Sigmoid colon (tissue), 7 donors: ENCODE data around the gene NLRX1. TPM values are rescaled to one million over a fixed set of nuclear protein-coding genes. Genes with fewer than 3 reads are reported as not detected.
"Not testable (repeated sequence)": the region's sequence is repeated elsewhere in the genome, so short reads cannot be mapped to it uniquely, and the experiment has no call there.

ENCODE experiments used
- DNase-seq: peaks from one replicate; pipeline ENCODE4 v3.0.0-alpha.2; 2019
- H3K27ac ChIP-seq, 4 donors: fragments of 200-600 bp; sonication (generic); one replicate each; pipeline ENCODE4 v1.5.1; 2016 to 2019; ENCODE audit warnings: mild to moderate bottlenecking in 1 of 4
- H3K27me3 ChIP-seq, 3 donors: fragments of 200-600 bp; sonication (generic); one replicate each; pipeline ENCODE4 v1.5.1; 2019; ENCODE audit warnings: mild to moderate bottlenecking in 1 of 3
- H3K36me3 ChIP-seq, 4 donors: fragments of 200-600 bp; sonication (generic); one replicate each; pipeline ENCODE4 v1.5.1; 2016 to 2019
- H3K4me1 ChIP-seq, 4 donors: fragments of 200-600 bp; sonication (generic); one replicate each; pipeline ENCODE4 v1.5.1; 2017 to 2019
- H3K4me3 ChIP-seq, 4 donors: fragments of 200-600 bp; sonication (generic); one replicate each; pipeline ENCODE4 v1.5.1; 2017 to 2019; ENCODE audit warnings: mild to moderate bottlenecking in 2 of 4, moderate library complexity in 1 of 4
- H3K9me3 ChIP-seq, 4 donors: fragments of 200-600 bp in 3 of 4; sonication (generic) in 3 of 4; one replicate each; pipeline versions ENCODE4 v1.5.1 to v1.6.1; 2013 to 2019
- EP300 ChIP-seq, 4 donors: sonication (generic); formaldehyde crosslinking; IDR thresholded peaks; one replicate each; pipeline ENCODE4 v1.6.1; 2017; ENCODE audit warnings: antibody characterized with exemption in 4 of 4
- POLR2A ChIP-seq, 2 donors: fragments of 450-650 bp; IDR thresholded peaks; one replicate each; pipeline ENCODE4 v1.6.1; 2016; ENCODE audit warnings: antibody characterized with exemption in 2 of 2, mild to moderate bottlenecking in 2 of 2, moderate library complexity in 2 of 2
- POLR2AphosphoS5 ChIP-seq, 4 donors: sonication (generic); formaldehyde crosslinking; IDR thresholded peaks; one replicate each; pipeline ENCODE4 v1.6.1; 2017; ENCODE audit warnings: antibody characterized with exemption in 4 of 4
- WGBS, 2 donors: extraction: QIAGEN DNeasy Blood & Tissue Kit; methylation state at CpG; one replicate each; pipeline ENCODE4 v1.1.7; 2013; 5-methylcytosine and 5-hydroxymethylcytosine counted together
- intact Hi-C: fragments of 100-400 bp; cut with DNase I; formaldehyde crosslinking; loops from one replicate; pipeline ENCODE4 v1.15.1; 2023
- polyA plus RNA-seq, 3 donors: library from polyadenylated mRNA; stranded (reverse); fragments of 200-250 nt; gene quantifications; one replicate each; pipeline ENCODE4 v1.2.3, GENCODE V29; 2013
- total RNA-seq, 4 donors: library from RNA; depleted of rRNA; stranded (reverse); fragments of >200 nt; gene quantifications; one replicate each; pipeline ENCODE4 v1.1.0, GENCODE V29; 2016
- TF ChIP-seq, protein P1 (sequence below), 4 experiments: fragments of 450-650 bp in 3 of 4; fragments of 200-600 bp in 1 of 4; IDR thresholded peaks; one replicate each; pipeline ENCODE4 v1.5.1; 2016 to 2019; ENCODE audit warnings: antibody characterized with exemption in 4 of 4, mild to moderate bottlenecking in 3 of 4, moderate library complexity in 2 of 4
- donor health status: healthy with polysubstance abuse.
- donor health status: Bipolar disorder and iron deficiency.
- donor health status: healthy.

Gene NLRX1
- total and polyA plus RNA-seq, 7 donors: 3.9 to 21.9 (median 10.7) TPM

DNA sequence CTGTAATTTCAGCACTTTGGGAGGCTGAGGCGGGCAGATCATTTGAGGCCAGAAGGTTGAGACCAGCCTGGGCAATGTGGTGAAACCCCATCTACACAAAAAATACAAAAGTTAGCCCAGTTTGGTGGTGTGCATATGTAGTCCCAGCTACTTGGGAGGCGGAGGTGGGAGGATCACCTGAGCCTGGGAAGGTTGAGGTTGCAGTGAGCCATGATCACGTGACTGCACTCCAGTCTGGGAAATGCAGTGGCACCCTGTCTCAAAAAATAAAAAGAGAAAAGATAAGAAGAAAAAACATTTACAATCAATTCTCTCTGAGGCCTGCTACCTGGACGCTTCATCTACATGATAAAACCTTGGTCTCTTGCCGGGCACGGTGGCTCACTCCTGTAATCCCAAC lies 30.4 kb downstream of the NLRX1 start:
- no peaks in the 10 kb centered on the region for H3K36me3 ChIP-seq
- no peaks in the 10 kb centered on the region for H3K4me1 ChIP-seq
- intact Hi-C loops: no loop called here
- TF ChIP-seq POLR2AphosphoS5 (IDR thresholded peaks at IDR 0.05) (no peak), EP300 (IDR thresholded peaks at IDR 0.05) (no peak), POLR2A (IDR thresholded peaks at IDR 0.05) (no peak)
- TF ChIP-seq, protein P1, sequence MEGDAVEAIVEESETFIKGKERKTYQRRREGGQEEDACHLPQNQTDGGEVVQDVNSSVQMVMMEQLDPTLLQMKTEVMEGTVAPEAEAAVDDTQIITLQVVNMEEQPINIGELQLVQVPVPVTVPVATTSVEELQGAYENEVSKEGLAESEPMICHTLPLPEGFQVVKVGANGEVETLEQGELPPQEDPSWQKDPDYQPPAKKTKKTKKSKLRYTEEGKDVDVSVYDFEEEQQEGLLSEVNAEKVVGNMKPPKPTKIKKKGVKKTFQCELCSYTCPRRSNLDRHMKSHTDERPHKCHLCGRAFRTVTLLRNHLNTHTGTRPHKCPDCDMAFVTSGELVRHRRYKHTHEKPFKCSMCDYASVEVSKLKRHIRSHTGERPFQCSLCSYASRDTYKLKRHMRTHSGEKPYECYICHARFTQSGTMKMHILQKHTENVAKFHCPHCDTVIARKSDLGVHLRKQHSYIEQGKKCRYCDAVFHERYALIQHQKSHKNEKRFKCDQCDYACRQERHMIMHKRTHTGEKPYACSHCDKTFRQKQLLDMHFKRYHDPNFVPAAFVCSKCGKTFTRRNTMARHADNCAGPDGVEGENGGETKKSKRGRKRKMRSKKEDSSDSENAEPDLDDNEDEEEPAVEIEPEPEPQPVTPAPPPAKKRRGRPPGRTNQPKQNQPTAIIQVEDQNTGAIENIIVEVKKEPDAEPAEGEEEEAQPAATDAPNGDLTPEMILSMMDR (IDR thresholded peaks at IDR 0.05): no peak
- peak; percentile 41 for DNase-seq
- H3K4me3 ChIP-seq: no peak overlapping the region
- H3K9me3 ChIP-seq: no peaks in the 10 kb centered on the region
- 85 to 91% methylated on average over 6 of the region's 6 CpGs for WGBS, 2 donors
- no peaks in the 10 kb centered on the region for H3K27me3 ChIP-seq
- no peak overlapping the region for H3K27ac ChIP-seq

DNA sequence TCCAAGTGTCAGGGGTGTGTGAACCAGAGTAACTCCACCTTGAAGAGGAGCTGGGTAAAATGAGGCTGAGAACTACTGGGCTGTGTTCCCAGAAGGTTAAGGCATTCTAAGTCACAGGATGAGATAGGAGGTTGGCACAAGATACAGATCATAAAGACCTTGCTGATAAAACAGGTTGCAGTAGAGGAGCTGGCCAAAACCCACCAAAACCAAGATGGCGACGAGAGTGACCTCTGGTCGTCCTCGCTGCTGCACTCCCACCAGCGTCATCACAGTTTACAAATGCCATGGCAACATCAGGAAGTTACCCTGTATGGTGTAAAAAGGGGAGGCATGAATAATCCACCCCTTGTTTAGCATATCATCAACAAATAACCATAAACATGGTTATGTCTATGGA lies 32.7 kb downstream of the NLRX1 start:
- H3K9me3 ChIP-seq, H3K4me1 ChIP-seq, H3K4me3 ChIP-seq, H3K27ac ChIP-seq, H3K36me3 ChIP-seq, DNase-seq, intact Hi-C loops, H3K27me3 ChIP-seq: not testable (repeated sequence)
- 92 to 93% methylated on average over 5 of the region's 5 CpGs for WGBS, 2 donors

DNA sequence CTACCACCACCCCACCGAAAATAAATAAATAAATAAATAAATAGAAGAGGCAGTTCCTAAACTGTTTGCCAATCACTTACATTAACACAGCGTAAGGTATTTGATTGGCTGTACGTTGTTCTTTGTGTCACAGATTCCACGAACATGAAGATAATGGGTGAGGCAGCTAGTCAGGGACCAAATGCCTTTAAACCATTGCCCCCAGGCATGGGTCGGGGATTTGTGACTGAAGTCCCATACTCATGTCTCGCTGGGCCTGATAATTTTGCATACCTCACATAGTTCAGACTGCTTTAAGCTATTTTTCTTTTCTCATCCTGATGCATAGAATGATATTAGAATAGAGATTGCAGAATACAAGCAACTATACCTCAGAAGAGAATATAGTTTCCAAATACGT lies 34.0 kb downstream of the NLRX1 start:
- no peaks in the 10 kb centered on the region for H3K27me3 ChIP-seq
- H3K27ac ChIP-seq: no peak overlapping the region
- no peaks in the 10 kb centered on the region for H3K36me3 ChIP-seq
- no peak overlapping the region for H3K4me3 ChIP-seq
- H3K4me1 ChIP-seq: peaks cover 0 to 12% (median 8%) of the 10 kb centered on the region in 4 donors
- TF ChIP-seq, protein P1 (IDR thresholded peaks at IDR 0.05): no peak
- TF ChIP-seq POLR2A (IDR thresholded peaks at IDR 0.05) (no peak), POLR2AphosphoS5 (IDR thresholded peaks at IDR 0.05) (no peak), EP300 (IDR thresholded peaks at IDR 0.05) (no peak)
- DNase-seq: no peak
- no peaks in the 10 kb centered on the region for H3K9me3 ChIP-seq
- intact Hi-C loops: no loop called here
- 92 to 96% methylated on average over 7 of the region's 7 CpGs for WGBS, 2 donors

DNA sequence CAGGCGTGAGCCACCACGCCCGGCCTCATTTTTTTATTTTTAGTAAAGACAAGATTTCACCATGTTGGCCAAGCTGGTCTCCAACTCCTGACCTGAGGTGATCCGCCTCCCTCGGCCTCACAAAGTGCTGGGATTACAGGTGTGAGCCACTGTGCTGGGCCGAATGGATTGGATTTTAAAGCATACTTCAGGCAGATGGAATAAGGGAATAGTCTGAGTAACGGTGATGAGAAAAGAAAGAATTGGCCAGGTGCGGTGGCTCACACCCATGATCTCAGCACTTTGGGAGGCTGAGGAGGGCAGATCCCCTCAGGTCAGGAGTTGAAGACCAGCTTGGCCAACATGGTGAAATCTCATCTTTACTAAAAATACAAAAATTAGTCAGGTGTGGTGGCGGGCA lies 35.5 kb downstream of the NLRX1 start:
- 94 to 95% methylated on average over 9 of the region's 9 CpGs for WGBS, 2 donors
- no peaks in the 10 kb centered on the region for H3K9me3 ChIP-seq
- no peak for DNase-seq
- intact Hi-C loops: no loop called here
- TF ChIP-seq, protein P1 (IDR thresholded peaks at IDR 0.05): no peak
- no peak for TF ChIP-seq POLR2AphosphoS5 (IDR thresholded peaks at IDR 0.05)
- TF ChIP-seq EP300 (IDR thresholded peaks at IDR 0.05): no peak
- no peak for TF ChIP-seq POLR2A (IDR thresholded peaks at IDR 0.05)
- H3K27ac ChIP-seq: no peak overlapping the region
- H3K4me3 ChIP-seq: no peak overlapping the region
- H3K4me1 ChIP-seq: peaks cover 0 to 24% (median 20%) of the 10 kb centered on the region in 4 donors
- no peaks in the 10 kb centered on the region for H3K27me3 ChIP-seq
- H3K36me3 ChIP-seq: no peaks in the 10 kb centered on the region

DNA sequence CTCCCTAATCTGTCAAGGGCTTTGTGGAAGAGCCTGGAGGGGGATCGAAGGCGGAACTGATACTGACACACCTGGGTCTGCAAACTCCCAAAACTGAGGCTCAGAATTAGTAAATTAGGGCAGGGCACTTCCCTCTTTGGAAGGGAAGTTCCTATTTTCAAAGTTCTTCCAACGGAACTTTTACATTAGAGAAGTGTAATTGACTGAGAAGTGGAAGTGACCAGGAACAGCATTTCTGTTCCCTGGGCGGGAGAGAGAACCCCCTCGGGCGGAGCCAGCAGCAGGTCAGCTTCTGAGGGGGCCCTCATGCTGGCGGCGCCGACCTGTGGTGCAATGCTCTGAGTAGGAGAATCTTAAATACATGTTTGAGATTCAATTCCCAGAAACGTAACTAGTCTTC lies 36.6 kb downstream of the NLRX1 start:
- Histone ChIP-seq H3K27ac (peak overlapping the region; percentile 94 to 98 (median 96)), H3K36me3 (no peaks in the 10 kb centered on the region), H3K9me3 (no peaks in the 10 kb centered on the region), H3K4me1 (peaks cover 0 to 27% (median 20%) of the 10 kb centered on the region in 4 donors), H3K27me3 (no peaks in the 10 kb centered on the region), H3K4me3 (peak overlapping the region in 2 of 4 donors; percentile 92 to 93)
- TF ChIP-seq POLR2A (IDR thresholded peaks at IDR 0.05) (no peak), EP300 (IDR thresholded peaks at IDR 0.05) (no peak), POLR2AphosphoS5 (IDR thresholded peaks at IDR 0.05) (no peak)
- TF ChIP-seq, protein P1 (IDR thresholded peaks at IDR 0.05): no peak
- WGBS, 2 donors: 57 to 67% methylated on average over 10 of the region's 10 CpGs
- intact Hi-C loops: loop anchor here (5.0 kb wide), 1 partner anchor 103 kb away; the partner anchor contains the start of gene DPAGT1
- no peak for DNase-seq
